GM23338 (cell line): ENCODE measurements around the gene NIPAL3.

ENCODE experiments used
- CREB1 ChIP-seq: fragments of 250-450 bp; sonication (Bioruptor Pico); IDR thresholded peaks from 2 replicates; pipeline ENCODE4 v1.5.0; 2020; ENCODE audit warnings: low read depth, mild to moderate bottlenecking, moderate library complexity
- CTCF ChIP-seq, 2 experiments: fragments of 200-600 bp in 1 of 2; sonication (generic) in 1 of 2; conservative IDR thresholded peaks; 2 replicates each; pipeline versions ENCODE4 v1.5.1 to v1.6.1; 2016 to 2017; ENCODE audit warnings: antibody characterized with exemption in 2 of 2, low read depth in 2 of 2, mild to moderate bottlenecking in 2 of 2, moderate library complexity in 1 of 2
- EZH2 ChIP-seq: fragments of 200-600 bp; sonication (generic); IDR thresholded peaks from one replicate; pipeline ENCODE4 v1.8.0; 2017; ENCODE audit warnings: antibody characterized with exemption, mild to moderate bottlenecking, low read depth; ENCODE audit not compliant: unreplicated experiment
- EZH2phosphoT487 ChIP-seq: fragments of 200-600 bp; sonication (generic); IDR thresholded peaks from one replicate; pipeline ENCODE4 v1.8.1; 2018; ENCODE audit warnings: antibody characterized with exemption; ENCODE audit not compliant: unreplicated experiment
- NANOG ChIP-seq: IDR thresholded peaks from 2 replicates; pipeline ENCODE4 v1.6.1; 2016; ENCODE audit warnings: antibody characterized with exemption, borderline replicate concordance
- POLR2AphosphoS5 ChIP-seq: IDR thresholded peaks from 2 replicates; pipeline ENCODE4 v1.6.1; 2016; ENCODE audit warnings: antibody characterized with exemption, low read depth
- REST ChIP-seq: IDR thresholded peaks from one replicate; pipeline ENCODE4 v1.6.1; 2018; ENCODE audit warnings: antibody characterized with exemption; ENCODE audit not compliant: unreplicated experiment

- TF ChIP-seq EZH2 (no peak), CTCF (conservative IDR thresholded peaks at IDR 0.05; ENCODE audit: low read depth in 2 of 2) (no peak), POLR2AphosphoS5 (no peak), REST (no peak), CREB1 (CRISPR knock-in tag) (no peak), EZH2phosphoT487 (no peak), NANOG (no peak)
Measured at GRCh38 chr1:24487455-24487854, 71.9 kb downstream of the NIPAL3 start.
